Posterior vena cava (tissue), 2 donors: ENCODE data around the gene IPO13. TPM values are rescaled to one million over a fixed set of nuclear protein-coding genes. Genes with fewer than 3 reads are reported as not detected.

Experiments used
- DNase-seq: peaks from one replicate; pipeline ENCODE4 v3.0.0-alpha.2; 2020; ENCODE audit warnings: low spot score
- intact Hi-C, 2 donors: fragments of 100-400 bp; cut with DNase I; formaldehyde crosslinking; loops; one replicate each; pipeline versions ENCODE4 v1.14.1 to v1.14.2; 2022 to 2023
- total RNA-seq, 2 donors: library from RNA; stranded (reverse); fragmentation: NEBNext Ultra II Directional; extraction: Animal tissue kit (Norgen Biotek cat#: 25700); gene quantifications; one replicate each; pipeline ENCODE4 v1.2.1, GENCODE V29; 2021
- donor health status: DM: yes; HTN: yes; CAD: no.
- donor health status: DM: yes; HTN: yes; CAD: no.

Gene IPO13
- total RNA-seq, 2 donors from 2014 or later = 20.4 to 21.8 TPM

DNA sequence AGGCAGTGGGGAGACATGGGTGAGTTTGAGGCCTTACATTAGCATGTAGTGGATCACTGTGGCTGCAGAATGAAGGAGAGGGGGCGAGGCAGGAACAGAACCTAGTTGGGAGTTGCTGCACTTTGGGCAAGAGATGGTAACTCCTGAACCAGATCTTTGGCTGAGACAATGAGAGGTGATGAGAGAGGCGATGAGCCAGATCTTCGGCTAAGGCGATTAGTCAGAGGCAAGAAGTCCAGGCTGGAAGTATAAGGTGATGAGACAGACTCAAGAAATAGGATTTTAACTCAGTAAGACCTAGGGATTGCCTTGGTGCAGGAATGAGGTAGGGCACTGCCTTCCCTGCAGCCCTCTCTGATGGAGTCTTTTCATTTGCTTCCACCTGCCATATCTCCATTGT is 22.2 kb upstream of the IPO13 start:
- no peak for DNase-seq
- intact Hi-C loops = no loop called here

DNA sequence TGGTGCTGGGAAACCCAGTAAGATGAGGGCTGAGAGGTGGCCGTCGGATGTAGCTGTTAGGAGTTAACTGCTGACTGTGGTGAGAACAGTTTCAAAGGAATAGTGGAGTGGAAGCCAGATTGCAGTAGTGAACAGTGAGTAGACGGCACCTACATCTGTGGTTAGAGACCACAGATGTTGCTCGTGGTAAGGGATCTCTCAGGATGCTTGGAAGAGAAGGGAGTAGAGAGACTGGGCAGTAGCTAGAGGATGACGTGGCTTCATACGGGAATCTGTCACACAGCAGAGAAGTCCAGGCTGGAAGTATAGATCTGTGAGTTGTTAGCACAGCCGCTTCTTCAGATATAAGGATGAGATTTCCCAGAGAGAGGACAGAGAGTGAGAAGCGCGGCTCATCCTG is 20.9 kb upstream of the IPO13 start:
- no peak for DNase-seq
- intact Hi-C loops = no loop called here

DNA sequence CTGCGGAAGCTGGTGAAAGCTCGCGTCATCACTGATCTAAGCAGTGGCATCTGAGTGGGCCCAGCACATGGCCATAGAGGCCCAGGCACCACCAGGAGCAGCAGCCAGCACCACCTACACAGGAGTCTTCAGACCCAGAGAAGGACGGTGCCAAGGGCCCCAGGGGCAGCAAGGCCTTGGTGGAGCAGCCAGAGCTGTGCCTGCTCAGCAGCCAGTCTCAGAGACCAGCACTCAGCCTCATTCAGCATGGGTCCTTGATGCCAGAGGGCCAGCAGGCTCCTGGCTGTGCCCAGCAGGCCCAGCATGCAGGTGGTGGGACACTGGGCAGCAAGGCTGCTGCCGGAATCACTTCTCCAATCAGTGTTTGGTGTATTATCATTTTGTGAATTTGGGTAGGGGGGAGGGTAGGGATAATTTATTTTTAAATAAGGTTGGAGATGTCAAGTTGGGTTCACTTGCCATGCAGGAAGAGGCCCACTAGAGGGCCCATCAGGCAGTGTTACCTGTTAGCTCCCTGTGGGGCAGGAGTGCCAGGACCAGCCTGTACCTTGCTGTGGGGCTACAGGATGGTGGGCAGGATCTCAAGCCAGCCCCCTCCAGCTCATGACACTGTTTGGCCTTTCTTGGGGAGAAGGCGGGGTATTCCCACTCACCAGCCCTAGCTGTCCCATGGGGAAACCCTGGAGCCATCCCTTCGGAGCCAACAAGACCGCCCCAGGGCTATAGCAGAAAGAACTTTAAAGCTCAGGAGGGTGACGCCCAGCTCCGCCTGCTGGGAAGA is 16.4 kb upstream of the IPO13 start:
- no peak for DNase-seq
- intact Hi-C loops = no loop called here

DNA sequence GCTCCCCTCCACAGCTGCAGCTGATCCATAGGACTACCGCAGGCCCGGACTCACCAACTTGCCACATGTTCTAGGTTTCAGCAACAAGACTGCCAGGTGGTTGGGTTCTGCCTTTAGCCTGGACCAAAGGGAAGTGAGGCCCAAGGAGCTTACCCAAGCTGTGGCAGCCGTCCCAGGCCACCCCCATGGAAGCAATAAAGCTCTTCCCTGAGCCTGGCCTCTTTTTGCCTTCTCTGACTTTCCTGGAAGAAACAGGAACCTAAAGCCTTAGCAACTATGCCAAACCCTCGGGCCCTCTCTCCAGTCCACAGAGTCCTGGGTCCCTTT is 15.8 kb upstream of the IPO13 start:
- intact Hi-C loops = no loop called here
- no peak for DNase-seq

DNA sequence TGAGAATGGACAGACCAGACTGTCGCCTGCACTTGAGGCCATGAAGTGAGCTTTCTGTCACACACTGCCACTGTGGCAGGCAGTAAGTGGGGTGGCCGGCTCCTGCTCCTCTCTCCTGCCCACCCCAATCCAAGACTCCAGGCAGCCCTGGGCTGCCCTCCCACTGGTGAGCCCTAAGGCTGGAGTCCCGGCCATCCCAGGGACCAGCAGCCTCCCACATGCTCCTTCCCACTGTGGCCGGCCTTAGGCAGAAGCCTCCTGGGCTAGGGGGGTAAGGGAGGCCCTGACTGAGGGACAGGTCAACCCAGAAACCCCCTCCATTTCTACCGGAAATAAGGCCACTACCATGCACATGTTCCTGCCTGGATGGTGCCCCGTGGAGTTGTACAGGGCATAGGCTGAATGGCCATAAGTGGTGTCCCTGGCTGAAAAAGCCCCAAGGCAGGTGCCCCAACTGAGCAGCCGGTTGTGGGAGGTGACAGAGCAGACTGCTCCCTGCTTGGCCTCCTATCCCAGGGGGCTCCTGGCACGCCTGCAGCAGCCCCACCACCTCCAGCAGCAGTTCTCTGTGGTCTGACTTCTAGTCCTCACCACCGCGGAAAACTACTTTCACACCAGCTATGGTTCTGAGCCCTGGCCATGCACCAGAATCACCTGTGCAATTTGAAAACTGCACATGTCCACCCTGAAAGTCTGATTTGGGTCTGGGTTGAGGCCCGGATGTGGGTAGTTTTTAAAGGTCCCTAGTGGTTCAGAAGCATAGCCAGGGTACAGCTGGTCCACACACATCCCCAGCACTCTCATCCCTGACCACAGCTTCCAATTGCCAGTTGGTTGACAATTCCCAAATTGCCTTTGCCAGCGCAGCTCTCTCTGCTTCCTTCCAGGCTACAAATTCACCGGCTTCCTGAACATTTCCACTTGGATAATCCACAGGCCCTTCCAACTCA is 14.8 kb upstream of the IPO13 start:
- DNase-seq = no peak
- intact Hi-C loops = no loop called here

DNA sequence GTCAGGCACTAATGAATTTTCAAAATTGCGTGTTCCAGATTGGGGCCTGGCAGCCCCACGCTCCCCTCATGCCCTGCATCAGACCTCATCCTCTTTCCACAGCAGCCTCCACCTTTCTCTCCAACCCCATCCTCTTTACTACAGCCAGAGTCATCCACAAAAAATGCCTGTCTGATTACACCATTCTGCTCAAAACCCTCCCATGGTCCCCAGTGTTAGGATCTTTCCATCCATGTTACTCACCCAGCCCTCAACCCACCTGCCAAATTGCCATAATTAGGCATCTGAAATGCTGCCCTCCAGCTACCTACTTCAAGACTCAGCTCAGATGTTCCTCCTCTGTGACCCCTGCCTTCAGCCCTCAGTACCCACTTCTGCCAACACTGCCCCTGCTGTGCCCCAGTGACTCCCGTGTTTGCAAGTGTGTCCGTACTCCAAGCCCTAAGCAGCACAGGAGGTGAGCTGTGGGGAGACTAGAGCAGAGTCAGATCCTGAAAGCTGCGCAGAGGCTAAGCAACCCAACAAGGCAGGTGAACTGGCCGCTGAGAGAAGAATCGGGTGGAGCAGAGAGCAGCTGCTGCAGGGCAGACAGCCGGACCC is 13.9 kb upstream of the IPO13 start:
- intact Hi-C loops = no loop called here
- DNase-seq = no peak

DNA sequence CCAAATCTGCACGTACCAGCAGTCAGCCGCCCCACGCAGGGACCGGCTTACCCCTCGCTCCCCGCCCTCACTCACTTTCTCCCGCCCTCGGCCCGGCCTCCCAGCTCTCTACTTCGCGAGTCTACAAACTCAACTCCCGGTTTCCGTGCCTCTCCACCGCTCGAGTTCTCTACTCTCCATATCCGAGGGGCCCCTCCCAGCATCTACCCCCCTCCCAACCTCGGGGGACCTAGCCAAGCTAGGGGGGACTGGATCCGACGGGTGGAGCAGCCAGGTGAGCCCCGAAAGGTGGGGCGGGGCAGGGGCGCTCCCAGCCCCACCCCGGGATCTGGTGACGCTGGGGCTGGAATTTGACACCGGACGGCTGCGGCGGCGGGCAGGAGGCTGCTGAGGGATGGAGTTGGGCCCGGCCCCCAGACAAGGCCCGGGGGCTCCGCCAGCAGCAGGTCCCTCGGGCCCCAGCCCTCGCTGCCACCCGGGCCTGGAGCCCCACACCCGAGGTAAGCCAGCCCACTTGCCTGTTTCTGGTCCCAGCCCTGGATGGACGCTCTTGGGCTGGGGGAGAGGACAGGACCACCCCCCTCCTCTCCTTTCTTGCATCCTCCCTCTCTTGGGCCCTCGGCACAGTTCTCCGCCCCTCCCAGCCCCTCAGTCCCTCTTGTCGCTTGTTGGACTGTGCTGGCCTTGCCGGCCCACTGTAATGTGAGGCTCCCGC is 13.2 kb upstream of the IPO13 start, which contains the start of gene ARTN:
ARTN (plus strand) TSS at position 416 of the 715 bp plus-strand sequence. CDS start 1,856 bp downstream, outside the sequence.
- peak; percentile 70 for DNase-seq
- intact Hi-C loops = loop anchor here in 1 of 2 donors (2.0 kb wide), 1 partner anchor 169 kb away; no protein-coding TSS in a partner anchor

DNA sequence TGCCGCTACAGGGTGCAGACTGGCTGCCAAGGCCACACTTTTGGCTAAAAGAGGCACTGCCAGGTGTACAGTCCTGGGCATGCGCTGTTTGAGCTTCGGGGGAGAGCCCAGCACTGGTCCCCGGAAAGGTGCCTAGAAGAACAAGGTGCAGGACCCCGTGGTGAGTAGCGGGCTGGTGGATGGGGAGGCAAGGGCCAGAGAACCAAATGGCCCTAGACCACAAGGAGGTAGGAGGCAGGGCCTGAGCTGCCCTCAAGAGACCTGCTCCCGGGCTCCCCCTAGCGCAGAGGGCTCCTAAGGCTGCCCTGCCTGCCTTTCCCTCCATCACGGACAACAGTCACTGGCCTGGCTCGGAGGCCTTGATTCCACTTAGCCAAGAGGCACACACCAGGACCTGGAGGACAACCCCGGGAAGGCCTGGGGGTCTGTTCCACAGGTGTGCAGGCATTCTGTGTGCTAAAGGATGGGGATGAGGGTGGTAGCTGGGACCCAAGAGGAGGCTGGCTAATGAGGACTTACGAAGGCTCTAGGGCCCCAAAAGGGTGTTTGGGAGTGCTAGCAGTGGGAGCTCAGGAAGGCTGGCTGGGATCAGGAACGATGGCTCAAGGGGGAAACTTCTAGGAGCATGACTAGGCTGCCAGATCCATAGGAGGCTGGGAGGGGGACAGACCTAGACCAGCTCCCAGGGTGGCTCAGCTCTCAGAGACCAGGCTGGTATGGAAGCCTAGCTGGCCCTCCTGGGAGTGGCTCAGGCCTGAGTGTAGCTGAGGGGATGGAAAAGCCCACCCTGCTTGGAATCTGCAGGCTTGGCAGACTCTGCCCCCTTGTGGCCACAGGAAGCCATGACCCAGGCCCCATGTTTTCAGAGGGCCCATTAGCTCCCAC is 12.4 kb upstream of the IPO13 start:
- peak; percentile 88 for DNase-seq
- intact Hi-C loops = loop anchor here in 1 of 2 donors (2.0 kb wide), 1 partner anchor 170 kb away; no protein-coding TSS in a partner anchor

DNA sequence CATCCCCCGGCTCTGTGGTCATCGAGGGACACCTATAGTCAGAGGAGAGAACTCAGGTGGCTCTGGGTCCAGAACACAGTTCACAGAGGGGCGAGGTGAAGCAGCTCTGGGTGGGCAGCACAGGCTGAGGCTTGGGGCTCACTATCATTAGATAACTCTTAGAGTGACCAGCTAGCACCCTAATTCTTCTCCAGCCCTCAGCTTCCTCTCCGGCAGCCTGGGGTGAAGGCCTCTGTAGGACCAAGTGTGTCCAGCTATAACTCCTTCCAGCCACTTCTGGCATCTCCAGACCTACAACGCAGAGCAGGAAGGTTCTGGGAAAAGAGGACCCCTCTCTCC is 11.8 kb upstream of the IPO13 start:
- intact Hi-C loops = loop anchor here (2.0 to 5.0 kb wide), 2 partner anchors 170 to 173 kb away; no protein-coding TSS in a partner anchor
- no peak for DNase-seq

DNA sequence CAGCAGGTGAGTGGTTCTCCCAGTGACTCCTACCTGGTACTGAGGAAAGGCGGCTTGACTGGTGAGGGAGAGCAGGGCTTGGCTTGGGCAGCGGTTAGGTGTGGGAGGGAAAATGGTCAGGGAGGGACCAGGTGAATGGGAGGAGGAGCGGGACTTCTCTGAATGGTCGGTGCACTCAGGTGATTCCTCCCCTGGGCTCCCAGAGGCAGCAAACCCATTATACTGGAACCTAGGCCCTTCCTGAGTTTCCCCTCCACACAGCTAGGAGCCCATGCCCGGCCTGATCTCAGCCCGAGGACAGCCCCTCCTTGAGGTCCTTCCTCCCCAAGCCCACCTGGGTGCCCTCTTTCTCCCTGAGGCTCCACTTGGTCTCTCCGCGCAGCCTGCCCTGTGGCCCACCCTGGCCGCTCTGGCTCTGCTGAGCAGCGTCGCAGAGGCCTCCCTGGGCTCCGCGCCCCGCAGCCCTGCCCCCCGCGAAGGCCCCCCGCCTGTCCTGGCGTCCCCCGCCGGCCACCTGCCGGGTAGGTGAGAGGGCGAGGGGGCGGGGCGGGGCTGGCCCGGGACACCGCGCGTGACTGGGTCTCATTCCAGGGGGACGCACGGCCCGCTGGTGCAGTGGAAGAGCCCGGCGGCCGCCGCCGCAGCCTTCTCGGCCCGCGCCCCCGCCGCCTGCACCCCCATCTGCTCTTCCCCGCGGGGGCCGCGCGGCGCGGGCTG is 10.9 kb upstream of the IPO13 start:
- DNase-seq = peak; percentile 68
- intact Hi-C loops = loop anchor here (2.0 to 5.0 kb wide), 2 partner anchors 171 to 174 kb away; no protein-coding TSS in a partner anchor

DNA sequence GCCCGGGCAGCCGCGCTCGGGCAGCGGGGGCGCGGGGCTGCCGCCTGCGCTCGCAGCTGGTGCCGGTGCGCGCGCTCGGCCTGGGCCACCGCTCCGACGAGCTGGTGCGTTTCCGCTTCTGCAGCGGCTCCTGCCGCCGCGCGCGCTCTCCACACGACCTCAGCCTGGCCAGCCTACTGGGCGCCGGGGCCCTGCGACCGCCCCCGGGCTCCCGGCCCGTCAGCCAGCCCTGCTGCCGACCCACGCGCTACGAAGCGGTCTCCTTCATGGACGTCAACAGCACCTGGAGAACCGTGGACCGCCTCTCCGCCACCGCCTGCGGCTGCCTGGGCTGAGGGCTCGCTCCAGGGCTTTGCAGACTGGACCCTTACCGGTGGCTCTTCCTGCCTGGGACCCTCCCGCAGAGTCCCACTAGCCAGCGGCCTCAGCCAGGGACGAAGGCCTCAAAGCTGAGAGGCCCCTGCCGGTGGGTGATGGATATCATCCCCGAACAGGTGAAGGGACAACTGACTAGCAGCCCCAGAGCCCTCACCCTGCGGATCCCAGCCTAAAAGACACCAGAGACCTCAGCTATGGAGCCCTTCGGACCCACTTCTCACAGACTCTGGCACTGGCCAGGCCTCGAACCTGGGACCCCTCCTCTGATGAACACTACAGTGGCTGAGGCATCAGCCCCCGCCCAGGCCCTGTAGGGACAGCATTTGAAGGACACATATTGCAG is 10.2 kb upstream of the IPO13 start:
- peak; percentile 78 for DNase-seq

DNA sequence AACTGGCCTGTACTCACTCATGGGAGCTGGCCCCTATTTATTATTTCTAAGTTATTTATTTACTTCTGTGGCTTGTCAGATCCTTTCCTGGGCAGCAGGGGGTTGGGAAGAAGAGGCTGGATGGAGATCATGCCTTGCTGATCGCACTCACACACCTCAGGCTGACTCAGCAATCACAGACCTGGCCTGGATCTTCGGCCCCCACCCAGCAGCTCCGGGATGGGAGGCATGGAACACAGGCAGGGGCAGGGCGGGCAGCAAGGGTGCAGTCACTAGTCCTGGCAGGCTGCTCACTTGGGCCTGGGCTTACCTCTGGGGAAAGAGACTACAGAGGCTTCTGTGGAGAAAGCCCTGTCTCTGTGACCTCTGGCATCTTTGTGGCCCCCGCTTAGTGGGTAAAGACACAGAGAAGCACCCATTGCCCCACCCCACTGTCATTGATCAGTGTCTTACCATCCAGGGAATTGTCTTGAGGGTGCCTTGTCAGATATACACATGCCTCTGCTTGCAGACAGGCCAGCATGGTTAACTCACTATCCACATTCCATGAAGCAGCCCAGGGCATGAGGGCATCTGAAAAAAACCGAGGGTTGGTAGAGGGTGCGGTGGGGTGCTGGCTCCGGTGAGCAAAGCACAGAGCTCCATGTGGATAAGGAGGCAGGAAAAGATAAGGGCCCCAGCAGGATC is 9.4 kb upstream of the IPO13 start:
- peak; percentile 79 for DNase-seq
- intact Hi-C loops = loop anchor here in 1 of 2 donors (5.0 kb wide), 1 partner anchor 175 kb away; no protein-coding TSS in a partner anchor

More for the DNA sequence above, 10.2 kb upstream of the IPO13 start:
- intact Hi-C loops = loop anchor here in 1 of 2 donors (5.0 kb wide), 1 partner anchor 174 kb away; no protein-coding TSS in a partner anchor

DNA sequence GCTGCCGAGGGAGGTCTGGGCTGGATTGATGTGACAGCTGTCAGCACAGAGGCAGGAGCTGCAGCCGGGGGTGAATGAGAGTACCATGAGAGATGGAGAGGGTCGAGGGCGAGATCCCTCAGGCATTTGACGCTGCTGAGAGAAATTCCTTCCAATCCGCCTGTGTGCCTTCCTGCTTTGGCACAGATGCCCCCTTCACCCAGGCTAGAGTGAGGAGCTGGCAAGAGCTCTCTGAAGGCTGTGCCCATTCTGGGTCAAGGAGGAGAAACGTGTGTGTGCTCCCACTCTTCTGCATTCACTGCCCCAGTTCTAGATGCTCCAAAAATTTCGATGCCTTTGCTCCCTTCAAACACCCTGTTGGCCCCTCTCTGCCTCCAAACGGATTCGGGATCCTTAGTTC is 8.4 kb upstream of the IPO13 start:
- no peak for DNase-seq
- intact Hi-C loops = loop anchor here in 1 of 2 donors (5.0 kb wide), 1 partner anchor 176 kb away; no protein-coding TSS in a partner anchor

DNA sequence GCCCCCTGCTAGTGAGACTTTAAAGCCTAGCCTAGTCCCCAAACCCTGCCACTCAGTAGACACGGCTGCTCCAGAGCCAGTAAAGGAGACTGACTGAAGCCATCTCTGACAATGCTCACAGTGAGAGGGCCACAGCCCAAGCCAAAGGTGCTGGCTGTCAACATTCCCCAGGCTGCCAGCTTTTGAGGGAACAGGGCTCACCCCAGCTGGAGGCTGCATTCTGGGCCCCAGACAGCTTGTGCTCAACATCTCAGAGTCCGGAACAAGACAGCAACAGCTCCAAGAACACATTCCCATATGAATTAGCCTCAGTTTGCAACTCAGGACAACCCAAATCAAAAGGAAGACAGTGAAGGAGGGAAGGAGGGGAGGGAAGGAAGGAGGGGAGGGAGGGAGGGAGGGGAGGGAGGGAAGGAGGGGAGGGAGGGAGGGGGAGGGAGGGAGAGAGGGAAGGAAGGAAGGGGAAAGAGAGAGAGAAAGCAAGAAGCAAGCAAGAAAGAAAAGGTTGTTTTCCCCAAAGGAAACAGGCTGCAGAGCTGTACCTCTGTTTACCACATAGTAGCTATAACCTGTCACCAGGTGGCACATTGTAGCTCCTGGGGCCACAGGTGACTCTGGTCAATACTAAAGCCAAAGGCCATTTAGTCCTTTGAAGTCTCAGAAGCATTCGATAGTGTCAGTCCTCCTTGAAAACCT is 7.7 kb upstream of the IPO13 start:
- DNase-seq = no peak
- intact Hi-C loops = loop anchor here in 1 of 2 donors (5.0 kb wide), 1 partner anchor 177 kb away; no protein-coding TSS in a partner anchor

DNA sequence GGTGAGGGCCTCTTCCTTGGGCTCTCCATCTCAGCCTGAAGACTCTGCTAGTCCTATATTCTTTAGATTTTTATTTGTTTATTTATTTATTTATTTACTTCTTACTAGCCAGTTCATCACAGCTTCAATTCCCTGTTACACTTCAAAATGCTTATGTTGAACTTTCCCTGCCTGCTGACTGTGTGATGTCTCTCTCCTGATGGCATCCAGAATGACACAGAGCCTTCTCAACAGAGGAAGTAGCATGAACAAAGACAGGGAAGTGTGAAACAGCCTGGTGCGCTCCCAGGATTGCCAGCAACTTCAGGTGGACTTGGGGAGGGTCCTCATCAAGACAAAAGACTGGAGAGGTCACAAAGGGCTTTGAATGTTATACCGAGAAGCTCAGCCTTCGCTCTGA is 4.3 kb upstream of the IPO13 start:
- intact Hi-C loops = no loop called here

More for the DNA sequence above, 4.3 kb upstream of the IPO13 start:
- DNase-seq = peak; percentile 71
